ENCODE data around the gene PTPRN2.

DNA sequence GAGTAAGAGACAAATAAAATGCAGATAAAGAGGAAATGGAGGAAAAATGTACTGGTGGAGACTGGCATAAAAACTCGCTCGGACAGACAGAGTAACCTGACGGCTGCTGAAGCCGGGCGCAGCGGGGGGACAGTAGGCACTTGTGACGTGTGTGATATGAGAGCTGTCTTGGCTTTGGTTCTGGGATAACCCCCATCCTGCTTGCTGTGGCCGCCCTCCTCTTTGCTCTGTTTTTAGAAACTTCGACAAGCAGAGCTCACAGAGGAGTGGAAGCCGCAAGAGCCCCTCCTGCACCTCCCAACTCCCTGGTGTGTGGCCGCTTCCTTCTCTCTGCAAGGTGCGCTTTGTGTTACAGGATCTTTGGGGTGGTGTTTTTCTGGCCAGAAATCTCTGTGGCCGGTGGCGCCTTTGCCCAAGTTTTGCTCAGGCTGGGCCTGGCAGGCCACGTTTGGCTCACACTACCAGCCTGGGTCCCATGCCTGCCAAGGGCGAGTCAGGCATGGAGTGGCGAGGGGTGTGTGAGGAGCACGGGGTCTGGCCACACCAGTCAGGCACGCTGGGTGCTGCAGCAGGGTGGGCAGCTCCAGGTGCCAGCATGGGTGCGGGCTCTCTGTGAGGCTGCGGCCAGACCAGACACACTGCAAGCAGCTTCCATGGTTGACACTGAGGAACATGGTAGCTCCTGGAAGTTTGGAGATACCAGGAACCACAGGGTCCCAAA is 982.8 kb downstream of the PTPRN2 start:
- TF ChIP-seq, protein P1, sequence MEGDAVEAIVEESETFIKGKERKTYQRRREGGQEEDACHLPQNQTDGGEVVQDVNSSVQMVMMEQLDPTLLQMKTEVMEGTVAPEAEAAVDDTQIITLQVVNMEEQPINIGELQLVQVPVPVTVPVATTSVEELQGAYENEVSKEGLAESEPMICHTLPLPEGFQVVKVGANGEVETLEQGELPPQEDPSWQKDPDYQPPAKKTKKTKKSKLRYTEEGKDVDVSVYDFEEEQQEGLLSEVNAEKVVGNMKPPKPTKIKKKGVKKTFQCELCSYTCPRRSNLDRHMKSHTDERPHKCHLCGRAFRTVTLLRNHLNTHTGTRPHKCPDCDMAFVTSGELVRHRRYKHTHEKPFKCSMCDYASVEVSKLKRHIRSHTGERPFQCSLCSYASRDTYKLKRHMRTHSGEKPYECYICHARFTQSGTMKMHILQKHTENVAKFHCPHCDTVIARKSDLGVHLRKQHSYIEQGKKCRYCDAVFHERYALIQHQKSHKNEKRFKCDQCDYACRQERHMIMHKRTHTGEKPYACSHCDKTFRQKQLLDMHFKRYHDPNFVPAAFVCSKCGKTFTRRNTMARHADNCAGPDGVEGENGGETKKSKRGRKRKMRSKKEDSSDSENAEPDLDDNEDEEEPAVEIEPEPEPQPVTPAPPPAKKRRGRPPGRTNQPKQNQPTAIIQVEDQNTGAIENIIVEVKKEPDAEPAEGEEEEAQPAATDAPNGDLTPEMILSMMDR (IDR thresholded peaks at IDR 0.05), result no peak
- TF ChIP-seq POLR2AphosphoS5 (IDR thresholded peaks at IDR 0.05), result no peak
- TF ChIP-seq EP300 (IDR thresholded peaks at IDR 0.05), result no peak

All from sigmoid colon (tissue), 4 donors.